Stimulated activated CD4-positive, alpha-beta T cell treated with anti-CD3 and anti-CD28 coated beads, Interleukin-12 subunit alpha, Interleukin-12 subunit beta, amount 100 ng/mL, for 48 hours (primary cell): ENCODE results near the gene ST6GAL1.
"Not testable (repeated sequence)": the region's sequence is repeated elsewhere in the genome, so short reads cannot be mapped to it uniquely, and the experiment has no call there.

ENCODE experiments used
- DNase-seq, 3 donors: peaks; one replicate each; pipeline ENCODE4 v3.0.0-alpha.2; 2020; ENCODE audit warnings: low read depth in 2 of 3, low spot score in 1 of 3

Gene ST6GAL1

GRCh38 chr3:186930143-186930640, at the start of gene ST6GAL1:
ST6GAL1 (plus strand) TSS chr3:186930526; CDS start chr3:187042704, 112,178 bp downstream.
- DNase-seq = peak; percentile 52 to 63 (median 52)

- DNase-seq = no peak
Measured at GRCh38 chr3:186882150-186882524, 48.2 kb upstream of the ST6GAL1 start.

GRCh38 chr3:186882881-186883685, 47.2 kb upstream of the ST6GAL1 start:
- DNase-seq = peak; percentile 49 to 54 (median 53)

GRCh38 chr3:186883686-186884058, 46.7 kb upstream of the ST6GAL1 start:
- DNase-seq = no peak

GRCh38 chr3:186884868-186885267, 45.5 kb upstream of the ST6GAL1 start:
- not testable (repeated sequence) for DNase-seq

GRCh38 chr3:186886202-186886981, 43.9 kb upstream of the ST6GAL1 start:
- DNase-seq = no peak

- not testable (repeated sequence) for DNase-seq
Measured at GRCh38 chr3:186887507-186887938, 42.8 kb upstream of the ST6GAL1 start.

- DNase-seq = no peak
Measured at GRCh38 chr3:186888569-186888968, 41.8 kb upstream of the ST6GAL1 start.

- not testable (repeated sequence) for DNase-seq
Measured at GRCh38 chr3:186889698-186890097, 40.6 kb upstream of the ST6GAL1 start.

GRCh38 chr3:186890911-186891310, 39.4 kb upstream of the ST6GAL1 start:
- no peak for DNase-seq

- not testable (repeated sequence) for DNase-seq
Measured at GRCh38 chr3:186893071-186893470, 37.3 kb upstream of the ST6GAL1 start.

- no peak for DNase-seq
Measured at GRCh38 chr3:186895406-186895805, 34.9 kb upstream of the ST6GAL1 start.

GRCh38 chr3:186896006-186896405, 34.3 kb upstream of the ST6GAL1 start:
- no peak for DNase-seq

GRCh38 chr3:186896875-186897274, 33.5 kb upstream of the ST6GAL1 start:
- DNase-seq = no peak

GRCh38 chr3:186901135-186901734, 29.1 kb upstream of the ST6GAL1 start:
- DNase-seq = no peak

- DNase-seq = no peak
Measured at GRCh38 chr3:186902154-186902553, 28.2 kb upstream of the ST6GAL1 start.

- no peak for DNase-seq
Measured at GRCh38 chr3:186902713-186903112, 27.6 kb upstream of the ST6GAL1 start.

- not testable (repeated sequence) for DNase-seq
Measured at GRCh38 chr3:186903676-186904075, 26.6 kb upstream of the ST6GAL1 start.

GRCh38 chr3:186907075-186907474, 23.3 kb upstream of the ST6GAL1 start:
- DNase-seq = not testable (repeated sequence)

- peak; percentile 46 to 55 (median 54) for DNase-seq
Measured at GRCh38 chr3:186909078-186909853, 21.1 kb upstream of the ST6GAL1 start.
